Mesendoderm (in vitro differentiated cells): ENCODE data around the gene OSCAR.
"Not testable (repeated sequence)": the region's sequence is repeated elsewhere in the genome, so short reads cannot be mapped to it uniquely, and the experiment has no call there.

Experiments used
- DNase-seq: peaks from one replicate; pipeline ENCODE4 v3.0.0; 2013
- H2AK5ac ChIP-seq: 2 replicates; pipeline ENCODE4 v1.6.1; 2013; ENCODE audit warnings: low read length, inconsistent platforms
- H2BK120ac ChIP-seq: 2 replicates; pipeline ENCODE4 v1.6.1; 2013; ENCODE audit warnings: low read depth, mild to moderate bottlenecking, low read length, moderate library complexity, mixed read lengths
- H2BK15ac ChIP-seq: replicated peaks from 2 replicates; pipeline ENCODE4 v1.6.1; 2013; ENCODE audit warnings: low read depth, mild to moderate bottlenecking, moderate library complexity
- H2BK5ac ChIP-seq: 2 replicates; pipeline ENCODE4 v1.6.1; 2013; ENCODE audit warnings: low read length, inconsistent platforms
- H3K18ac ChIP-seq: 2 replicates; pipeline ENCODE4 v1.6.1; 2013; ENCODE audit warnings: mild to moderate bottlenecking, low read length, mixed read lengths
- H3K23ac ChIP-seq: one replicate; pipeline ENCODE4 v1.6.1; 2013; ENCODE audit warnings: low read length
- H3K27ac ChIP-seq: 2 replicates; pipeline ENCODE4 v1.5.1; 2013; ENCODE audit warnings: low read depth, mild to moderate bottlenecking, inconsistent platforms, low read length, moderate library complexity
- H3K27me3 ChIP-seq: 2 replicates; pipeline ENCODE4 v1.6.1; 2013; ENCODE audit warnings: low read length, control low read depth, mild to moderate bottlenecking, inconsistent platforms; ENCODE audit not compliant: insufficient read depth, poor library complexity
- H3K36me3 ChIP-seq: 2 replicates; pipeline ENCODE4 v1.6.1; 2013; ENCODE audit warnings: low read length, inconsistent platforms; ENCODE audit not compliant: control insufficient read depth, insufficient read depth
- H3K4ac ChIP-seq: one replicate; pipeline ENCODE4 v1.6.1; 2013; ENCODE audit warnings: low read depth, mild to moderate bottlenecking, low read length, moderate library complexity
- H3K4me1 ChIP-seq: 2 replicates; pipeline ENCODE4 v1.6.1; 2013; ENCODE audit warnings: low read depth, low read length, inconsistent platforms; ENCODE audit not compliant: control insufficient read depth
- H3K4me2 ChIP-seq: 2 replicates; pipeline ENCODE4 v1.6.1; 2013; ENCODE audit warnings: low read length
- H3K4me3 ChIP-seq: 2 replicates; pipeline ENCODE4 v1.5.1; 2013; ENCODE audit warnings: mild to moderate bottlenecking, low read length
- H3K56ac ChIP-seq: one replicate; pipeline ENCODE4 v1.6.1; 2013; ENCODE audit warnings: low read length
- H3K79me1 ChIP-seq: 2 replicates; pipeline ENCODE4 v1.6.1; 2013; ENCODE audit warnings: low read length, inconsistent platforms
- H3K79me2 ChIP-seq: 2 replicates; pipeline ENCODE4 v1.6.1; 2013; ENCODE audit warnings: mild to moderate bottlenecking, low read length; ENCODE audit not compliant: control insufficient read depth, insufficient read depth
- H3K9ac ChIP-seq: 2 replicates; pipeline ENCODE4 v1.6.1; 2013; ENCODE audit warnings: low read length, inconsistent platforms
- H4K5ac ChIP-seq: one replicate; pipeline ENCODE4 v1.6.1; 2013; ENCODE audit warnings: low read length
- H4K8ac ChIP-seq: one replicate; pipeline ENCODE4 v1.6.1; 2013; ENCODE audit warnings: low read depth, mild to moderate bottlenecking, control low read depth, low read length, moderate library complexity
- WGBS: extraction: QIAGEN DNeasy Blood & Tissue Kit; methylation state at CpG from one replicate; pipeline ENCODE4 v1.1.7; 2013; ENCODE audit warnings: low lambda C conversion rate, missing lambda C conversion rate; ENCODE audit not compliant: insufficient coverage; ENCODE audit errors: extremely low coverage; 5-methylcytosine and 5-hydroxymethylcytosine counted together

OSCAR gene

GRCh38 chr19:54106716-54107115 lies 6.1 kb upstream of the OSCAR start:
- no peak overlapping the region for H2BK15ac ChIP-seq
- no peak overlapping the region for H2AK5ac ChIP-seq
- no peaks in the 10 kb centered on the region for H3K4me1 ChIP-seq
- peaks cover 7% of the 10 kb centered on the region for H3K79me2 ChIP-seq
- H3K4ac ChIP-seq, result no peak overlapping the region
- WGBS, result no CpG with 5 or more reads among the region's 15 CpGs
- no peak overlapping the region for H2BK120ac ChIP-seq
- H3K23ac ChIP-seq, result no peak overlapping the region
- DNase-seq, result no peak
- no peak overlapping the region for H3K56ac ChIP-seq
- H3K4me2 ChIP-seq, result no peak overlapping the region
- H3K18ac ChIP-seq, result no peak overlapping the region
- H2BK5ac ChIP-seq, result no peak overlapping the region
- no peak overlapping the region for H4K8ac ChIP-seq
- H3K79me1 ChIP-seq, result peaks cover 3% of the 10 kb centered on the region
- peaks cover 1% of the 10 kb centered on the region for H3K36me3 ChIP-seq
- H3K27ac ChIP-seq, result no peak overlapping the region
- H3K9ac ChIP-seq, result no peak overlapping the region
- no peak overlapping the region for H3K4me3 ChIP-seq
- H4K5ac ChIP-seq, result no peak overlapping the region
- H3K27me3 ChIP-seq, result no peaks in the 10 kb centered on the region

DNA sequence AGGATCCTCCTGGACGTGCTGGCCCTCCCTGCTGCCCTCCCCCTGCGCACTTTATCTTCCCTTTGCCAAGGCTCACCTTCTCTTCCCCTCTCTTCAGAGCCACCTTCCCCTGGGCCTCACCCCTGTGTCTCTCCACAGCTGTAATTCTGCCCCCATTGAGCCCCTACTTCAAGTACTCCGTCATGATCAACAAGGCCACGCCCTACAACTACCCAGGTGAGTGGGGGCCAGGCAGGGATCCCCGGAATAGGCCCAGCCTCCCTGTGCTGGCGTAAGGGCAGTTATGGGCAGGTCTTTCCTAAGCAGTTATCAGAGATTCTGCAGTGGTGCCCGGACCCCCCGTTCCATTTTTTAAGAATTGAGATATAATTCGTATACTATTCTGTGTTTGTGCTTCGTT lies 5.2 kb upstream of the OSCAR start:
- Histone ChIP-seq H3K79me1 (peaks cover 3% of the 10 kb centered on the region), H3K36me3 (peaks cover 1% of the 10 kb centered on the region), H2AK5ac (no peak overlapping the region), H3K4me2 (no peak overlapping the region), H2BK5ac (no peak overlapping the region), H2BK120ac (no peak overlapping the region), H3K4me3 (no peak overlapping the region), H3K23ac (no peak overlapping the region), H3K18ac (no peak overlapping the region), H4K5ac (no peak overlapping the region), H3K4me1 (no peaks in the 10 kb centered on the region), H3K27ac (no peak overlapping the region), H3K9ac (no peak overlapping the region), H4K8ac (no peak overlapping the region), H3K79me2 (peaks cover 7% of the 10 kb centered on the region), H3K27me3 (no peaks in the 10 kb centered on the region), H3K56ac (no peak overlapping the region), H3K4ac (no peak overlapping the region), H2BK15ac (no peak overlapping the region)
- DNase-seq, result no peak
- no CpG with 5 or more reads among the region's 10 CpGs for WGBS

- Histone ChIP-seq H3K27ac (no peak overlapping the region), H3K4me2 (no peak overlapping the region), H3K18ac (no peak overlapping the region), H3K9ac (no peak overlapping the region), H3K36me3 (peaks cover under 1% of the 10 kb centered on the region), H3K4me3 (no peak overlapping the region), H4K8ac (no peak overlapping the region), H2BK120ac (no peak overlapping the region), H2BK15ac (no peak overlapping the region), H3K4ac (no peak overlapping the region), H3K4me1 (no peaks in the 10 kb centered on the region), H3K79me1 (peaks cover 3% of the 10 kb centered on the region), H3K56ac (no peak overlapping the region), H2AK5ac (no peak overlapping the region), H2BK5ac (no peak overlapping the region), H3K79me2 (peaks cover 7% of the 10 kb centered on the region), H3K23ac (no peak overlapping the region), H3K27me3 (no peaks in the 10 kb centered on the region), H4K5ac (no peak overlapping the region)
- WGBS, result no CpG with 5 or more reads among the region's 11 CpGs
- DNase-seq, result no peak
Observed at GRCh38 chr19:54104998-54105715, 4.6 kb upstream of the OSCAR start.

- H3K56ac ChIP-seq, result peak within 1 kb of the TSS; percentile 83
- peak within 1 kb of the TSS; percentile 70 for H3K4me3 ChIP-seq
- H3K23ac ChIP-seq, result no peak within 1 kb of the TSS
- H3K4me2 ChIP-seq, result peak within 1 kb of the TSS; percentile 76
- no peaks in the 10 kb centered on the region for H3K36me3 ChIP-seq
- H4K8ac ChIP-seq, result no peak within 1 kb of the TSS
- peaks cover 7% of the 10 kb centered on the region for H3K79me2 ChIP-seq
- no peak within 1 kb of the TSS for H2BK5ac ChIP-seq
- H2AK5ac ChIP-seq, result no peak within 1 kb of the TSS
- DNase-seq, result peak; percentile 99
- H3K79me1 ChIP-seq, result peaks cover 3% of the 10 kb centered on the region
- H4K5ac ChIP-seq, result no peak within 1 kb of the TSS
- no peak within 1 kb of the TSS for H2BK120ac ChIP-seq
- peak within 1 kb of the TSS; percentile 79 for H3K9ac ChIP-seq
- WGBS, result no CpG with 5 or more reads among the region's 54 CpGs
- H3K4ac ChIP-seq, result no peak within 1 kb of the TSS
- H3K4me1 ChIP-seq, result no peaks in the 10 kb centered on the region
- no peak within 1 kb of the TSS for H2BK15ac ChIP-seq
- H3K18ac ChIP-seq, result no peak within 1 kb of the TSS
- no peak within 1 kb of the TSS for H3K27ac ChIP-seq
- H3K27me3 ChIP-seq, result no peaks in the 10 kb centered on the region
Observed at GRCh38 chr19:54102421-54103169, 2.0 kb upstream of the OSCAR start, which contains the start of gene NDUFA3. NDUFA3 (plus strand) TSS chr19:54102855; CDS start chr19:54102879, 24 bp downstream.

DNA sequence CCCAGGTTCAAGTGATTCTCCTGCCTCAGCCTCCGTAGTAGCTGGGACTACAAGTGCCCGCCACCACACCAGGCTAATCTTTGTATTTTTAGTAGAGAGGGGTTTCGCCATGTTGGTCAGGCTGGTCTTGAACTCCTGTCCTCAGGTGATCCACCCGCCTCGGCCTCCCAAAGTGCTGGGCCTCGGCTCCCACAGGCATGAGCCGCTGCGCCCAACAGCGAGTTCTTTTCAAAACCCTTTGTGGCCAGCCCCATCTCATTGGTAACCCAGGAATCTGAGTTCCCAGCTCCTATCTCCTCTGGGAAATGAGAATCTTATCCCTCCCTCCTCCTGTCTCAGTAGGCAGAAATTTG lies 724 bp downstream of the OSCAR start:
- H3K23ac ChIP-seq, H4K8ac ChIP-seq, H2BK120ac ChIP-seq, H3K27me3 ChIP-seq, H3K18ac ChIP-seq, DNase-seq, H2AK5ac ChIP-seq, H3K79me1 ChIP-seq, H3K9ac ChIP-seq, H3K4me3 ChIP-seq, H3K79me2 ChIP-seq, H3K4me2 ChIP-seq, H3K56ac ChIP-seq, H3K27ac ChIP-seq, H3K4ac ChIP-seq, H3K4me1 ChIP-seq, H2BK5ac ChIP-seq, H3K36me3 ChIP-seq, H4K5ac ChIP-seq, H2BK15ac ChIP-seq: not testable (repeated sequence)
- WGBS, result no CpG with 5 or more reads among the region's 9 CpGs
